Nephron progenitor cell (in vitro differentiated cells): ENCODE measurements around the gene ARID5B.

Source experiments
- DNase-seq: peaks from one replicate; pipeline ENCODE4 v3.0.0; 2021
- H3K27ac Mint-ChIP-seq: 2 replicates; pipeline ENCODE4 v1.8.0; 2021; ENCODE audit warnings: mild to moderate bottlenecking, moderate library complexity, mixed read lengths
- H3K27me3 Mint-ChIP-seq: 2 replicates; pipeline ENCODE4 v1.8.0; 2021; ENCODE audit warnings: mild to moderate bottlenecking, low read depth, mixed read lengths; ENCODE audit not compliant: poor library complexity
- H3K36me3 Mint-ChIP-seq: 2 replicates; pipeline ENCODE4 v1.8.0; 2021; ENCODE audit warnings: low read depth, mixed read lengths
- H3K4me1 Mint-ChIP-seq: 2 replicates; pipeline ENCODE4 v1.8.0; 2021; ENCODE audit warnings: mixed read lengths
- H3K4me3 Mint-ChIP-seq: 2 replicates; pipeline ENCODE4 v1.8.0; 2021; ENCODE audit warnings: mild to moderate bottlenecking, moderate library complexity, mixed read lengths
- H3K9me3 Mint-ChIP-seq: 2 replicates; pipeline ENCODE4 v1.8.0; 2021; ENCODE audit warnings: mild to moderate bottlenecking, moderate library complexity, mixed read lengths
- TF ChIP-seq, protein P1 (sequence below): fragments of 200-600 bp; sonication (generic); IDR thresholded peaks from 2 replicates; pipeline ENCODE4 v1.5.0; 2021; ENCODE audit warnings: antibody characterized with exemption

Gene ARID5B

DNA sequence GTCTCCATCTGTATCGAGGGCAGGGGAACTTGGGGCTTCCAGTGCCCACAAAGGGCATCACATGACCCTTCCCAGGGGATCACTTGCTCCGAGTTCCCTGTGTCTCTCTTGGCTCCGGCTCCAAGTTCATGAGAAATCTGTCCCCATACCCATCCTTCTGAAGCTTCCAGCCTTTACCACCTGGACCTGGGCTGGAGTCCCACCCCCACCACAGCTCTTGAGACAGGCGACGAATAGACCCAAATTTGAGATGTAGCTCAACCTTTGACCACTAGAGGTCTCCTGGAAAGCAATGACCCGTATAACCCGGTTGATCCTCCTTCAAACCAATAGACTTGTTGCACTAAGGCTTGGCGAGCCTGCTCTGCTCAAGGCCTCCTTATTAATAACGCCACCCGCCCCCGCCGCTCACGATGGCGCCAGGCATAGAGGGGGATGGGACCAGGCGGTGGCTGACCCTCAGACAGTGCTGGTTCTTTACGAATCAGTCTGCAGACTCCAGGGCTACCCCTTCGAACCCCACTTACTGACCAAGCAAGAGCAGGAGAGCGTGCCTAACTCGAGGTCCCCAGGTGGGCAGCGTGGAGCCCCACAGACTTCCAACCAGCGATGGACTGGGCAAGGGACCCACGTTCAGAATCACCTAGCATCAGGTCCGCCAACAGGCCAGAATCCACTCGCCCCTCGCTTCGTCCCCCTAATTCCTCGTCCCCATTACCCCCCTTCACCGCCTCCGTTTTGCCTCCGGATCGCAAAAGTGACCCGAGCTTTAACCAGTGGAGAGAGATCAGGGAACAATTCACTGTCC, 4.4 kb upstream of the ARID5B start:
- Mint-ChIP-seq H3K4me3 (peak overlapping the region; percentile 97), H3K36me3 (no peaks in the 10 kb centered on the region), H3K4me1 (peaks cover 46% of the 10 kb centered on the region), H3K27ac (peak overlapping the region; percentile 75), H3K27me3 (peaks cover 17% of the 10 kb centered on the region), H3K9me3 (no peaks in the 10 kb centered on the region)
- TF ChIP-seq, protein P1, sequence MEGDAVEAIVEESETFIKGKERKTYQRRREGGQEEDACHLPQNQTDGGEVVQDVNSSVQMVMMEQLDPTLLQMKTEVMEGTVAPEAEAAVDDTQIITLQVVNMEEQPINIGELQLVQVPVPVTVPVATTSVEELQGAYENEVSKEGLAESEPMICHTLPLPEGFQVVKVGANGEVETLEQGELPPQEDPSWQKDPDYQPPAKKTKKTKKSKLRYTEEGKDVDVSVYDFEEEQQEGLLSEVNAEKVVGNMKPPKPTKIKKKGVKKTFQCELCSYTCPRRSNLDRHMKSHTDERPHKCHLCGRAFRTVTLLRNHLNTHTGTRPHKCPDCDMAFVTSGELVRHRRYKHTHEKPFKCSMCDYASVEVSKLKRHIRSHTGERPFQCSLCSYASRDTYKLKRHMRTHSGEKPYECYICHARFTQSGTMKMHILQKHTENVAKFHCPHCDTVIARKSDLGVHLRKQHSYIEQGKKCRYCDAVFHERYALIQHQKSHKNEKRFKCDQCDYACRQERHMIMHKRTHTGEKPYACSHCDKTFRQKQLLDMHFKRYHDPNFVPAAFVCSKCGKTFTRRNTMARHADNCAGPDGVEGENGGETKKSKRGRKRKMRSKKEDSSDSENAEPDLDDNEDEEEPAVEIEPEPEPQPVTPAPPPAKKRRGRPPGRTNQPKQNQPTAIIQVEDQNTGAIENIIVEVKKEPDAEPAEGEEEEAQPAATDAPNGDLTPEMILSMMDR = peak; percentile 67
- peak; percentile 56 for DNase-seq

DNA sequence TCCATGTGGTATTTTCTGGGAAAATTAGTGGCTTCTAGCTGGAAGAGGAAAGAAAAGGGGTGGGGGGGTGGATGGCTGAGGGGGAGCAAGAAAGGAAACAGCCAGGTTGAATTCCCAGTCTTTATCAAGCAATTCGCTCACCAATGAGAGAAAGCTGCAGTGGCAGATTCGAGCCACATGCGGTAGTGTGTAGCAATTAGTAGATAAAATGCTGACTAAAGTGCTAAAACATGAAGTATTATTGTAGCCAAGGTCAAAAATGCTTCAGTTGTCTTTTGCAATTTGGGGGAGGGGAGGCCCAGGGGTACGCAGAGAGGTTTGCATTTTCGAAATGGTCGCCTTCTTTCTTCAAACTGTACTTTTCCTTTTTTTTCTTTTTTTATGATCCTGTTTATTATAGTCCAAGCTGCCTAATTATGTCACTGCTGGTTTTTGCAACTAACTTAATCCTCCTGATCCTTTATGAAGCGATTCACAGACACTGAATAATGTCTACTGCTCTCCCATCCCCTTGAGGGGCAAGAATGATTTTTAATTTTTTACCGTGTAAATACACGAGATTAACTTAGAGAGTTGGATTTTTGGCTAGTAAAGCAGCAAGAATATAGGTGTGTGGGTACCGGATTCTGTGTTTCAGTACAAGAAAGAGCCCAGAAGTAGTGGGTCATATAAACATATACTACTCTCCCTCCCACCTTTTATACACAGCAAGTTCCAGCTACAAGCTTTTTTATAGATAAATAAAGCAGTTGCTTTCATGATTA, 3.6 kb upstream of the ARID5B start:
- Mint-ChIP-seq H3K27me3 (peaks cover 17% of the 10 kb centered on the region), H3K9me3 (no peaks in the 10 kb centered on the region), H3K27ac (no peak overlapping the region), H3K4me3 (peak overlapping the region; percentile 97), H3K36me3 (no peaks in the 10 kb centered on the region), H3K4me1 (peaks cover 46% of the 10 kb centered on the region)
- peak; percentile 24 for DNase-seq
- TF ChIP-seq, protein P1 = no peak

DNA sequence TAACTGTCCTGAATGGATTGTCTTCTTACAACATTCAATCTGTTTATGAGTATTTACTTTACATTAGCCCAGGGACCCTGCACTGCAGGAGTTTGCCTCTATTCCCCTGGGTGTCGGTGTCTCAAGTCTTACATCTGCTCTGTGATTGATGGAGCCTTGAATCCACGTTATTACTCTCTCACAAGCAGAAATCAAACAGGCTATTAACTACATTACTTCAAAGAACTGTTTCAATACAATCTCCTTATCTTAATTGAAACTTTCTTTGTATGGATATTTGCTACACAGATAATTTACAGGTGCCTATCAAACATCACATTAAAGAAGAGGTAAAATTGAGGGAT, 3.1 kb upstream of the ARID5B start:
- H3K27me3 Mint-ChIP-seq = peaks cover 17% of the 10 kb centered on the region
- TF ChIP-seq, protein P1 = no peak
- no peak for DNase-seq
- H3K36me3 Mint-ChIP-seq = no peaks in the 10 kb centered on the region
- no peak overlapping the region for H3K27ac Mint-ChIP-seq
- peak overlapping the region; percentile 97 for H3K4me3 Mint-ChIP-seq
- no peaks in the 10 kb centered on the region for H3K9me3 Mint-ChIP-seq
- peaks cover 46% of the 10 kb centered on the region for H3K4me1 Mint-ChIP-seq

DNA sequence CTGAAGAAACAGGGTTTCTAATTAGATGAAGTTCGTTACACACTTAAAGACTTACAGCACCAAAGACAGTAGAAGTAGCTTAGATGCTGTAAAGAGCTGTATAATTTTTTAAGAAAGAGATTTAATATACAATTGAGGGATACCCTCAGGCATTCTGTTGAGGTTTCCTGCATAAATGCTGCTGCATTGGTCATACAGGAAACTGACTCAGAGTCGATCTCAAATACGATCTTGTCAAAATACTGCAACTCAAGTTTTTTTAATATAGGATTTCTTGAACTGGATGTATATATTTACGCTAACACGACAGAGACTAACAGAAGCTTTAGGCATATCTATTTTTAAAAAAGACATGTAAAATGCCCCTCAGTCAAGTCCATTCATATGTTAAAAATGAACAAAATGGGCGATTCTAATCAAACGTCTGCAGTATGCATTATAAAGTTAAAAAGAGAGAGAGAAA, 2.4 kb upstream of the ARID5B start:
- DNase-seq = no peak
- Mint-ChIP-seq H3K9me3 (no peaks in the 10 kb centered on the region), H3K27ac (no peak overlapping the region), H3K36me3 (no peaks in the 10 kb centered on the region), H3K4me1 (peaks cover 49% of the 10 kb centered on the region), H3K4me3 (peak overlapping the region; percentile 97), H3K27me3 (peaks cover 17% of the 10 kb centered on the region)
- TF ChIP-seq, protein P1 = no peak

DNA sequence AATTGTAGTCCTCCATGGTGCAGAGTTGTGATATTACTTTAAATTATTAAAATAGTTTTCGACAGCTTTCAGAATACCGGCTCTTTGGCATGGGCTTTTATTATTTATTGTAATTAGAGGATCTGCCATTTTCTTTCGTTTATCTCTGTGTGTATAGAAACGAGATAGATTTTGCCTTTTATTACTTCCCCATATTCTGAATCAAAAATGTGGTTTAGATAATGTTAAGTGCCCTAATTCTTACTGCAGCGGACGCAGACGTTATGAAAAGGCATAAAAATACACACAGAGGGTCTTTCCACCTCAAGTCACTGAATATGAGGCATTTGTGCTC, 1.9 kb upstream of the ARID5B start:
- TF ChIP-seq, protein P1 = no peak
- Mint-ChIP-seq H3K36me3 (no peaks in the 10 kb centered on the region), H3K27me3 (peaks cover 17% of the 10 kb centered on the region), H3K27ac (no peak overlapping the region), H3K9me3 (no peaks in the 10 kb centered on the region), H3K4me3 (peak overlapping the region; percentile 97), H3K4me1 (peaks cover 54% of the 10 kb centered on the region)
- no peak for DNase-seq
